Bone marrow (tissue), 2 donors: ENCODE measurements around the gene CRABP1.
"Not testable (repeated sequence)": the region's sequence is repeated elsewhere in the genome, so short reads cannot be mapped to it uniquely, and the experiment has no call there.

Experiments
- DNase-seq, 2 donors: peaks; one replicate each; lab custom pipeline; 2025; lab: John Stamatoyannopoulos, UW

Gene CRABP1

DNA sequence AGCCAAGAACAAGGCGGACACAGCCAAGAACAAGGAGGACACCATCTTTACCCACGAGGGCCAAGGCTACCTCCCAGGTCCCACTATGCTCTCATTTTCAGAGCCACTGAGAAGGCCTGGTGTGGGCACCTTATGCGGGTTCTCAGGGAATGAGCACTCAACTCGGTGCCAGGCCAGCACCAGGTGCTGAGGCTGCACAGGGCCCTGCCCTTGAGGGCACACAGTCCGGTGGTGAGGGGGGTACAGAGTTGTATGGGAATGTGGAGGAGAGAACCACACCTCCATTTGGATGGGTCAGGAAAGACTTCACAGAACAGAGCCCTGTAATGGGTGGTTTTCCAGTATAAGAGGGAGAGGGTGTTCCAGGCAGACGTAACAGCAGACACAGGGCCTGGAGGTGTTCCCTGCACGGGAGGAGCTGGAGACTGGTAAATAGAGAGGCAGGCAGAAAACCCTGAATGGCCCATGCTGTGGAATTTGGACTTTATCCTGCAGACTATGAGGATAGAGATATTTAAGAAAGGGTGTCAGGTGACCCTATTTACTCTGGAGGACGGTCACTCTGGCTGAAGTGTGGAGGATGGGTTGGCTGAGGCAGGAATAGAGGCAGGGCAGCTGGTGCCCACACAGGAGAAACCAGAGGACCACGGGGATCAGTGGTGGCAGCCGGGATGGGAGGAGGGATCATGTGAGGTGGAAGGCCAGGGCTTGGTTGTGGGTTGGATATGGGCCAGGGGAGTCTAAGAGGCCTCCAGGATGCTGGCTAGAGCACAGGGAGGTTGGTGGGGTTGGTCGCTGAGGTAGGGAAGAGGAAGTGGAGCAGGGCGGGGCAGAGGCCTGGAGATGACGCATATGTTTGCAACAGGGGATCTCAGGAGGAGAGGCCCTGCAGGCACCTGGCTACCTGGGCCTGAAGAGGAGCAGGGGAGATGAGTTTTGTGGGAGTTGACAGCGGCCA, 34.6 kb downstream of the CRABP1 start:
- peak in 1 of 2 donors; percentile 16 for DNase-seq

DNA sequence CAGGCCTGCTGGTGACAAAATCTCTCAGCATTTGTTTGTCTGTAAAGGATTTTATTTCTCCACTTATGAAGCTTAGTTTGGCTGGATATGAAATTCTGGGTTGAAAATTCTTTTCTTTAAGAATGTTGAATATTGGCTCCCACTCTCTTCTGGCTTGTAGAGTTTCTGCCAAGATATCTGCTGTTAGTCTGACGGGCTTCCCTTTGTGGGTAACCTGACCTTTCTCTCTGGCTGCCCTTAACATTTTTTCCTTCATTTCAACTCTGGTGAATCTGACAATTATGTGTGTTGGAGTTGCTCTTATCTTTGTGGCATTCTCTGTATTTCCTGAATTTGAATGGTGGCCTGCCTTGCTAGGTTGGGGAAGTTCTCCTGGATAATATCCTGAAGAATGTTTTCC, 40.0 kb downstream of the CRABP1 start:
- DNase-seq = not testable (repeated sequence)

DNA sequence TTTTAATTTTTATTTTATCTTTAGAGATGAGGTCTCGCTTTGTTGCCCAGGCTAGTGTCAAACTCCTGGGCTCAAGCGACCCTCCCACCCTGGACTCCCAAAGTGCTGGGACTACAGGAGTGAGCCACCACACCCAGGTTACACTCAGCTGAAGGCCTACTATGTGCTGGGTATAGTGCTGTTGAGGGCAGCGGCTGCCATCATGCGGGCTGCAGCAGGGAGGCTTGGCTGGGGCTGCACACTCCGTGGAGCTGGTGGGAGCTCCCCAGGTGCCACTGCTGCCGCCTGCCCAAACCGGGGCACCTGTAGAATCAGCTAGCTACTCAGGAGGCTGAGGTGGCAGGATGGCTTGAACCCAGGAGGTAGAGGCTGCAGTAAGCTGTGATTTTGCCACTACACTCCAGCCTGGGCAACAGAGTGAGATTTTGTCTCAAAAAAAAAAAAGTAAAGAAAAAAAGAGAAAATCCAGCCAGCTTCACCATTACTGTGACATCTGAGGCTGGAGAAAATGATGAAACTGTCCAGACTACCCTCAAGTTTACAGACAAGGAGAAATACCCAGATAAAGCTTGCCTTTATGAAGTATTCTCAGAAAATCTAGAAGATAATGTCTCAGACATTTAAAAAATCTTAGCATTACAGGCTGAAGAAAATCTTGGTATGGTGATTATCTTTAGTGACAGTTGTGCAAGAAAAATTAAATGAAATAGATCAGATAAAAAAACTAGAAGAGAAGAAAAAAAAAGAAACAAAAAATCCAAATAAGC, 42.1 kb downstream of the CRABP1 start:
- DNase-seq = no peak

DNA sequence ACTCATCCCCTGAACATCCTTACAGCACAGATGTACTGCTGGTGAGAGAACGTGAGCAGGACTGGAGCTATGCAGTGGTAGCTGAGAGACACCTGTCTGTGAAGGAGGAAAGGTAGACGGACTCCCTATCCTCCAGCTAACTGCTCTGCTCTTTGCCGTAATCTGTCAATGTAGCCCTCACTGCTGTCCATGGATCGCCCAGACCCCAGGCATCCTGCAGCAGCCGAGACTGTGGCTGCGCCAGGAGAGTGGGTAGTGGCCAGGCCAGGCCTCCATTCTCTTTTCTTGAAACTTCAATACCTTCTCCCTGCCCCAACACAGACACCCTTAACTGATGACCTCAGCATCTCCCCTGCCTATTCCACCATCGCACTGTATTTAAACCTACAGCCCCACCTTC, 44.5 kb downstream of the CRABP1 start:
- no peak for DNase-seq

DNA sequence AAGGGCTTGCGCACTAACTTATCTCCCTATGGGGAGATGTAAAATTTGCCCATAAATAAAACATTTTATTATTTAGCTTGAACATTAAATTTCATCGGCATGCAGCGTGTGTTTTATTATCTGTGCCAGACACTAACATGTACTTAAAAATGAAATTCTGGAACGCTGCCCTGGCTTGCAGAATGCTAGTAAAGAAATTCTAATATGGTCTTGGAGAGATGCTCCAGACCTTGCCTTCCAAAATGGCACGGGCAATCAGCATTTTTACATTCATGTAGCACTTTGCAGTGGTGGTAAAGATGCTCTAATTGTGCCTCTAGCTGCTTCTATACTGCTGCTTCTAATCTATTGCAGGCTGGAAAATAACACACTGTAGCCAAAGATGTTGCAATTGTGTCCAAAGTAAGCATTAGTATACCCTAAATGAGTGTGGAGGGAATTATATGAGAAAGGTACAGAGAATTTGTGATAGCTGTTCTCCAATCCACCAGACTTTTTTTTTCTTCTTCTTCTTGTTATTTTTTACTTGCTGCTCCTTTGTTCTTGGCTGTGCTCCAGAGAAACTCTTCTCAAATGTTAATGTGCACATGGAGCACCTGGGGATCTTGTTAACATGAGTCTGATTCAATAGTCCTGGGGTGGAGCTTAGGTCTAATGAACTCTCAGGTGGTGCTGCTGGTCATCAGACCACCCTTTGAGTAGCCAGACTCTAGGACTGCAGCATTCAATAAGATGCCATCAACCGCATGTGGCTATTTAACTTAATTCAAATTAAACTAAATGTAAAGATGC, 47.3 kb downstream of the CRABP1 start:
- DNase-seq = no peak

DNA sequence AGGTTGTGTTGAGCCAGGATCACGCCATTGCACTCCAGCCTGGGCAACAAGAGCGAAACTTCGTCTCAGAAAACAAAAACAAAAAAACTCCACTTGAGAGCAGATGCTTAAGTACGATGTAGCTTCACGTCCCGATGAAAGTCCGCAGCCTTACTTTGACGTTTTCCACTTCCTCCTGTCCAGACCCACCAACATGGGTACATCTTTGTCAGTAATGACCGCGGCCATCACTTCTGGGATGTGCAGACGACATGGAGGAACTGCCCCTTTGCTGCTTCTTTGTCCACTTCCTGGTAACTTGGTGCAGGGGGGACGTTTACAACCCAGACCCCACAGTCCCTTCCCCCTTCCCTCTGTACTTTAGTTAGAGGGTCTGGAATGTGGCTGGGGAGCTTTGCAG, 48.7 kb downstream of the CRABP1 start:
- no peak for DNase-seq

DNA sequence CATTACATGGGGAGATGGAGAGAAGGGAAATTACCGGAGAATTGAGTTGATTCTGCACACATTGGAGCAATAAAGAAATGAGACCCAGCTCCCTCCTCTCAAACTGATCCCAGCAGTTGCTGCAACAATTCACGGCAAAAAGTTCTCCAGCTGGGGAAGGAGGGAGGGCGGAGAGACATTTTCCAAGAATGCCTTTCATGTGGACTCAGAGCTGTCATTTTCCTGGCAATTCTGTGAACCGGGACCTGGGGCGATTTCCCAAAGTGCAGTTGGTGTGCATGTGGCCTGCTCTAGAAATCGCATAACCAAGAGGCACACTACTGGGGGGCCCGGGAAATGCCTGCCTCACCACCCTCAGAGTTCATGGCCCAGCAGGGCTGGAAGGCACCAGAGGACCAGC, 49.2 kb downstream of the CRABP1 start:
- no peak for DNase-seq

DNA sequence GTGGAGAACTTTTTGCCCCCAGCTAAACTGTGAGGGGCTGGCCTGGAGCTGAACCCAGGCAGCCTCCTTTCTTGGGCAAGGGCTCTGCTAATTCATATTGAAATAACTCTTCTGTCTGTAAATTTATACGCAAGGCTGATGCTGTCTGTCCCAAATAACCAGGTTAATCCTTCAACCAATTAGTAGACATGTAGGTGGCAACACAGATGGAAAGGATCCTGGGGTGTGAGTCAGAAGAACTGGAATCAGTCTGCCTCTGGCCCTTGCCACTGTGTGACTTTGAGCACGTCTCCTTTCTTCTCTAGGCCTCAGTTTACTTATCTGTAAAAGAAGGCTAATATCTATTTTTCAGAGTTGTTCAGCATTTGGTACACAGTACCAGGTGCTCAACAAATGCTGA, 49.6 kb downstream of the CRABP1 start:
- no peak for DNase-seq

DNA sequence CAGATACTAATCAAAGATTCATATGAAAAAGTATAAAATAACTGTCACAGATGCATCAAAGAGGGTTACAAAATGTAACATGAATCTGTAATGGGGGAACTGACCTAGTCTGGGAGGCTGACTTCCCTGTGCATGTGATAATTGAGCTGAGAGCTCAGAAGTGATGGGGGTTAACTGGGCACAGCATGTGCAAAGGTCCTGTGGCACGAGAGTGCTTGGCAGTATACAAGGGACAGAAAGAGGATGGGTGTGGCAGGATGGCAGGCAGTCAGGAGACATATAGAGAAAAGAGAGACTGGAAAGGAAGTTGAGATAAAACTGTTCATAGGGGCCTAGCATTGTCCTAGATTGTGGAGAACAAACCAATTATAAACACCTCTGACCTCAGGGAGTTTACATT, 50.1 kb downstream of the CRABP1 start:
- DNase-seq = no peak

DNA sequence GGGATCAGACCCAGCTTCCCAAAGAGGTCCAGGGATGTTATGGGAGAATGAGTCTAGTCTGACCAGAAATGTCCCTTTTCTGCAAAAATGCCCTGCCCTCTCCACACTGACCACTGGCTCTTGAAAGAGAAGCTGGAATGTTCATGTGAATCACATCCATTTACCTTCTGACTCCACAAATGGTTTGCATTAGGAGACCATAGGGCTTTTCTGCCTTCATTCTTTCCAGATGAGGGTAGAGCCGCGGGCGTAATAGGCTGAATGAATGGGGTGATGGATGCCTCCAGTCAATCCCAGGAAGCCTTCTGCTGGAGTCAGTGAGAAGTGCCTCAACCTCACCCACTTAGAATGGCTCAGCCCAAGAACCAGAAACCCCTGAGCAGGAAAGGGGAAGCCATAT, 50.7 kb downstream of the CRABP1 start:
- DNase-seq = no peak

DNA sequence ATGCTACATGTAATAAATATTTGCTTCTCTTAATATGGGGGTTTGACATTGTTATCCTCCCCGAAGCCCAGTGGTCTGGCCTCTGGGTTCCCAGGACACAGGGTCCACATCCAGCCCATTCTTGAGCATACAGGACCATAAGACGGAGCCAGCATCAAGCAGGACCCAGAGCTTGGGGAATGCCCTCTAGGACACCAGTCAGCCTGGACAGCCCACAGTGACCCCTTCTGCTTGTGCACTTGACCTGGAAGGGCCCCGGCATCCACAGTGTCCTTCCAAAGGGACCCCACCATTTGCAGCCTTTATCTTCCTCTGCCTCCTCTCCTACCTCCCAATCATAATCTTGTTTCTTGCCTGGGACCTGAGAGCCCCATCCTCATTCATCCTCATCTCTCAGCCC, 51.6 kb downstream of the CRABP1 start:
- no peak for DNase-seq

DNA sequence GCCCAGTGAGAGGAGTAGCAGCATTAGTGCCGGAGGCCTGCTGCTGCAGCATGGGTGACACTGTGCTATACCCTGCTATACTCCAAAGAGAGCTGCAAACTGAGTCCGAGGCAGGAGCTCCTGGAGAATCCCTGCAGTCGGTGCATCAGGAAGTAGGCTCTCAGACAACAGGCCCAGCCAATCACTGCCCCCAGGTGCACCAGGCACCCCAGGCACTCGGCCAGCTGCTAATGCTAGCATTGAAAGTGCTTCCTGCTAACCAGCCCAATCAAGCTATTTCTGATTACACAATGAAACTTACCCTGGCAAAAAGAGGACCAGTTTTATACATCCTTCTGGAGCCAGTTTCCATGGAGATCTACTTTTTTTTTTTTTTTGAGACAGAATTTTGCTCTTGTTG, 52.3 kb downstream of the CRABP1 start:
- DNase-seq = no peak

DNA sequence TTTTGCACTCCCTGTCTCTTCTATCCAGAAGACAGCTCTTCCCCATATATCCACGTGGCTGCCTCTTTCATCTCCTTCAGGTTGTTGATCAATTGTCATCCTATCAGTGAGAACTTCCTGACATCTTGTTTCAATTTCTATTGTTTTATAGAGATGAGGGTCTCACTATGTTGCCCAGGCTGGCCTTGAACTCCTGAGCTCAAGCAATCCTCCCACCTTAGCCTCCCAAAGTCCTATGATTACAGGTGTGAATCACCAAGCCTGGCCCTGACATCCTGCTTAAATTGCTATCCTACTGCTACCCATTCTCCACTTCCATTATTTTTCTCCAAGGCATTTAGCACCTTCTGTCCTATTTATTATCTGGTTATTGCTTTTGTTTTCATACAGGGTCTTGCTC, 53.0 kb downstream of the CRABP1 start:
- no peak for DNase-seq

DNA sequence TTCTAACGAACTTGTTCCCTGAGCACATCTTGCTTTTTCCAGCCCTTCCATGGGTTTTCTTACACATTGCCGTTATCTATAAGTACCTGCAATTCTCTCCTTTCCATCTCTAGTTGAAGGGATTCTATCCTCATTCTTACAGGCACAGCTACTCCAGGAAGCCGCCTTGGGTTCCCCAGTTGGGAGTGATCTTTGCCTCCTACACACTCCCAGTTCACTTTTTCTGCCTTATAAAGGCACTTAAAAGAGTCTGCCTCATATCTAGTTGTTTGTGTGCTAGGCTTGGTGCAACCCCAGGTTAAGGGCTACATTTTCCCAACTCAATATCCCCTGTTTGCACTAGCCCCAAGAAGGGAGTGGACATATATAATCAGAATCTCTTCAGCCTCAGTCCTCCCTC, 53.9 kb downstream of the CRABP1 start:
- DNase-seq = no peak

DNA sequence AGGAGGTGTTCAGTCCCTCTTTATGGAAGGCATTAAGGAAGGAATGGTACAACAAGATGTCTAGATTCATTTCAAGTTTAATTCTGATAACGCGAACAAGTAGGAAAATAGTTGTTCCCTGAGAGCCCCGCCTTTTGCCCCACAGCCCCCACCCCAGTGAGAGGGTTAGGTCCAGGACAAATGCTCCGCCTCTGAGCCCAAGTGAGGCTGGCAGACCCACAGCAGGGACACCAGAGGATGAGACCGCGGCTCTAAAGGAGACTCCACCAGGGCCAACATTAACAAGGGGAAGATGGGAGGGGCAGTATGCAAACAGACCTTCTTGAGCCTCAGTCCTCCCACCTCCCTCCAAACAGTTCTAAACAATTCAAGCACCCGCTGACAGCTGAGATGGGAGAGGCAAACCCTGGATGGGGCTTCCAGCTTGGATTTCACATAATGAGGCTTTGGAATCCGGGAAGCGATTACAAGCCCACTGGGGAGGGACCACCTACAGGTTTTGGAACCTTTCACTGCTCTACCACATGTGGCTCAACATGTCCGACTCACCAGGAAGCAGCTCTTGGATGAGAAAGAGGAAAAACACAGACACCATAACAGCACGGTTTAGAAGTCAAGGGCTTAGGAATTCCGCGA, 54.9 kb downstream of the CRABP1 start:
- no peak for DNase-seq

DNA sequence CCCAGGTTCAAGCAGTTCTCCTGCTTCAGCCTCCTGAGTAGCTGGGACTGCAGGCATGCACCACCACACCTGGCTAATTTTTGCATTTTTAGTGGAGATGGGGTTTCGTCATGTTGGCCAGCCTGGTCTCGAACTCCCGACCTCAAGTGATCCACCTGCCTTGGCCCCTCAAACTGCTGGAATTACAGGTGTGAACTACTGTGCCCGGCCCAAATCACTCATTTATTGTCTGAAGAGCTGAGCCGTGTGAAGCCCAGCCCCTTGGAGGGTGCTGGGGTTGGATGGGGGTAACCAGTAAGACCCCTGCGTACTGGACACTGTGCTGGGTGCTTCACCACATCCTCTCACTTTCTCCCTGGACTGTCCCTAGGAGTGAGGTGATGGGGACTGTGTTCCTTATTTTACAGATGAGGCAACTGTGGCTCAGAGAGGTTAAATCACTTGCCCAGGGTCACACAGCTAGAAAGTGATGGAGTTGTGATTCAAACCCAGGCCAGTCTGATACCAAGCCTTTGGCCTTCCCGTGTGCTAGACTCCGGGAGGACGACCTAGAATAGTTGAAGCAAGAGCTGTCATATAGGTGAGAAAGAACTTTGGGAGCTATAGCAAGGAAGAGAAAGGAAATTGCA, 56.1 kb downstream of the CRABP1 start:
- no peak for DNase-seq

DNA sequence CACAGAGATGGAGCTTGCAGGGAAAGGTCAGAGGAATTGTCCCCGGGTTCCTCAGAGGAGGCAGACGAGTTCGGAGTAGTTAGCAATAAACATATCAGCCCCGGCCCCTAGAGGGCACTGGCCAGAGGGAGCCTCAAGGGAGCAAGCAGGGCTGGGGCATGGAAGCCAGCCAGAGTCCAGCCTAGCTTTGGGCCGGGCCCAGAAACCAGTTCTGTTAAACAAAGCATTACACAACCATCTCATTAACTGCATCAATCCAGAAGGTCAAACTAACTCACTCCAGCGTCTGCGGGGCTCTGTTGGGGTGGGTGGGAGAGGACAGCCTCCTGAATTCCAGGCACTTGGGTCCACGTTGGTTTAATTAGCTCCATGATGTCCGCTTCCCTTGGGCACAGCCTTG, 56.8 kb downstream of the CRABP1 start:
- DNase-seq = no peak

DNA sequence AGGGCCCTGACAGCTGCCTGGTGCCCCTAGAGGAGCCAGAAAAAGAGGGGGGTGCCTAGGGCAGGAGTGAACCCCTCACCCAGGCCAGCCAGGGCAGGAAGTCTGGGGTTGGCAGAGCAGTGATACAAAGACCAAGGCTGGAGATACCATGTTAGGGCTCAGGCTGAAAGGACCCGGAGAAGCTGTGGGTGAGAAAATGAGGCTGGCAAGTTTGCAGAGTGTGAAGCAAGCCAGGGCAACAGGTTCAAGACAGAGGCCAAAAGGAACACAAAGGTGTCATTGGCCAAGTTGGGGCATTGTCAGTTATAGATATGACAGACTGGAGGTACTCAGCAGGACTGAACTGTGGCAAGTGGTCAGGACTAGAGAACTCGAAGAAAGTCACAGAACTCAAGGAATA, 57.2 kb downstream of the CRABP1 start:
- DNase-seq = no peak
